GM19397 (cell line): ENCODE data around the gene SALL2.
"Not testable (repeated sequence)": the region's sequence is repeated elsewhere in the genome, so short reads cannot be mapped to it uniquely, and the experiment has no call there.

Experiments used
- ATAC-seq: cut with Tn5 transposase; IDR thresholded peaks from one replicate; pipeline ENCODE4 v1.9.1; 2021; ENCODE audit warnings: mild to moderate bottlenecking, moderate library complexity; ENCODE audit not compliant: unreplicated experiment

Gene SALL2

GRCh38 chr14:21525962-21526671, at the start of gene SALL2:
Gene SALL2, minus strand, starts transcription at chr14:21526346. Its CDS starts 219 bp downstream, at chr14:21526127.
- ATAC-seq, result no peak

GRCh38 chr14:21575661-21576060, 49.5 kb upstream of the SALL2 start:
- ATAC-seq, result no peak

GRCh38 chr14:21572604-21573003, 46.5 kb upstream of the SALL2 start:
- ATAC-seq, result no peak

- ATAC-seq, result no peak
Measured at GRCh38 chr14:21558703-21559170, 32.6 kb upstream of the SALL2 start.

- ATAC-seq, result no peak
Measured at GRCh38 chr14:21557084-21557901, 31.1 kb upstream of the SALL2 start.

- ATAC-seq, result no peak
Measured at GRCh38 chr14:21556378-21557083, 30.4 kb upstream of the SALL2 start.

GRCh38 chr14:21553266-21553665, 27.1 kb upstream of the SALL2 start:
- no peak for ATAC-seq

- not testable (repeated sequence) for ATAC-seq
Measured at GRCh38 chr14:21544588-21544987, 18.4 kb upstream of the SALL2 start.

- ATAC-seq, result no peak
Measured at GRCh38 chr14:21543963-21544362, 17.8 kb upstream of the SALL2 start.

- ATAC-seq, result no peak
Measured at GRCh38 chr14:21543521-21543960, 17.4 kb upstream of the SALL2 start.

GRCh38 chr14:21541413-21542074, 15.4 kb upstream of the SALL2 start:
- ATAC-seq, result no peak

- ATAC-seq, result no peak
Measured at GRCh38 chr14:21539189-21539940, 13.2 kb upstream of the SALL2 start.

GRCh38 chr14:21537090-21537424, 10.9 kb upstream of the SALL2 start:
- no peak for ATAC-seq

GRCh38 chr14:21536418-21537089, 10.4 kb upstream of the SALL2 start:
- ATAC-seq, result no peak

GRCh38 chr14:21535545-21536417, 9.6 kb upstream of the SALL2 start:
- no peak for ATAC-seq

GRCh38 chr14:21534576-21534975, 8.4 kb upstream of the SALL2 start:
- no peak for ATAC-seq

- ATAC-seq, result no peak
Measured at GRCh38 chr14:21533294-21533693, 7.1 kb upstream of the SALL2 start.

GRCh38 chr14:21529515-21529914, 3.4 kb upstream of the SALL2 start:
- ATAC-seq, result no peak
